ENCODE measurements around the gene DNAH6.

DNAH6 gene

GRCh38 chr2:84713441-84713840, 197.1 kb downstream of the DNAH6 start:
- H3K4me3 ChIP-seq (ENCODE audit: low read depth, low read length), result no peak overlapping the region
- no peak for DNase-seq

GRCh38 chr2:84716564-84716963, 200.3 kb downstream of the DNAH6 start:
- H3K27me3 ChIP-seq (ENCODE audit: insufficient read depth, low read depth, severe bottlenecking), result no peaks in the 10 kb centered on the region
- TF ChIP-seq, protein P1, sequence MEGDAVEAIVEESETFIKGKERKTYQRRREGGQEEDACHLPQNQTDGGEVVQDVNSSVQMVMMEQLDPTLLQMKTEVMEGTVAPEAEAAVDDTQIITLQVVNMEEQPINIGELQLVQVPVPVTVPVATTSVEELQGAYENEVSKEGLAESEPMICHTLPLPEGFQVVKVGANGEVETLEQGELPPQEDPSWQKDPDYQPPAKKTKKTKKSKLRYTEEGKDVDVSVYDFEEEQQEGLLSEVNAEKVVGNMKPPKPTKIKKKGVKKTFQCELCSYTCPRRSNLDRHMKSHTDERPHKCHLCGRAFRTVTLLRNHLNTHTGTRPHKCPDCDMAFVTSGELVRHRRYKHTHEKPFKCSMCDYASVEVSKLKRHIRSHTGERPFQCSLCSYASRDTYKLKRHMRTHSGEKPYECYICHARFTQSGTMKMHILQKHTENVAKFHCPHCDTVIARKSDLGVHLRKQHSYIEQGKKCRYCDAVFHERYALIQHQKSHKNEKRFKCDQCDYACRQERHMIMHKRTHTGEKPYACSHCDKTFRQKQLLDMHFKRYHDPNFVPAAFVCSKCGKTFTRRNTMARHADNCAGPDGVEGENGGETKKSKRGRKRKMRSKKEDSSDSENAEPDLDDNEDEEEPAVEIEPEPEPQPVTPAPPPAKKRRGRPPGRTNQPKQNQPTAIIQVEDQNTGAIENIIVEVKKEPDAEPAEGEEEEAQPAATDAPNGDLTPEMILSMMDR (IDR thresholded peaks at IDR 0.05; ENCODE audit: low read depth, low read length), result no peak
- H3K9me3 ChIP-seq (ENCODE audit: severe bottlenecking), result no peaks in the 10 kb centered on the region
- H3K4me3 ChIP-seq (ENCODE audit: low read depth, low read length), result no peak overlapping the region
- no peaks in the 10 kb centered on the region for H3K36me3 ChIP-seq
- peak; percentile 33 for DNase-seq
- H3K27ac ChIP-seq, result 0 out of 2 replicates have a peak overlapping the region, but pooled peaks have one; percentile 26

More at GRCh38 chr2:84713441-84713840, 197.1 kb downstream of the DNAH6 start:
- no peaks in the 10 kb centered on the region for H3K27me3 ChIP-seq (ENCODE audit: insufficient read depth, low read depth, severe bottlenecking)
- no peaks in the 10 kb centered on the region for H3K36me3 ChIP-seq
- TF ChIP-seq, protein P1 (IDR thresholded peaks at IDR 0.05; ENCODE audit: low read depth, low read length), result no peak
- no peaks in the 10 kb centered on the region for H3K9me3 ChIP-seq (ENCODE audit: severe bottlenecking)
- no peak overlapping the region for H3K27ac ChIP-seq

DNA sequence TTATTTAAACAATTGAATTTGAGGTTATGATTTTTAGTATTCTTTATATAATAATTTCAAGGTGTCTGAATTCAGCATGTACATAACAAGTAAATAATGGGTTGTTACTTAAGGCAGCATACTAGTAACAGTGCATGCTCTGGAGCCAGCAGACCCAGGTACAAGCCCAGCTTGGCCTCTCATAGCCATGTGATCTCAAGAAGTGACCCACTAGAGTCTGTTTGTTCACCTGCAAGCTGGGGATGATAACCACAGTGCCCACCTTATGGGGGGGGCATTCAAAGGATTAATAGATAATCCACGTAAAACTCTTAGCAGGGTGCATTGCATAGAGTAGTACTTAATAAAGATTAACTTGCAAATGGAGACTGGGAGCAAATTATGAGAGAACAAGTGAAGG, 201.0 kb downstream of the DNAH6 start:
- Histone ChIP-seq H3K4me3 (ENCODE audit: low read depth, low read length) (no peak overlapping the region), H3K9me3 (ENCODE audit: severe bottlenecking) (no peaks in the 10 kb centered on the region), H3K27ac (0 out of 2 replicates have a peak overlapping the region, but pooled peaks have one; percentile 26), H3K36me3 (no peaks in the 10 kb centered on the region), H3K27me3 (ENCODE audit: insufficient read depth, low read depth, severe bottlenecking) (no peaks in the 10 kb centered on the region)
- peak; percentile 27 for DNase-seq
- TF ChIP-seq, protein P1 (IDR thresholded peaks at IDR 0.05; ENCODE audit: low read depth, low read length), result no peak

DNA sequence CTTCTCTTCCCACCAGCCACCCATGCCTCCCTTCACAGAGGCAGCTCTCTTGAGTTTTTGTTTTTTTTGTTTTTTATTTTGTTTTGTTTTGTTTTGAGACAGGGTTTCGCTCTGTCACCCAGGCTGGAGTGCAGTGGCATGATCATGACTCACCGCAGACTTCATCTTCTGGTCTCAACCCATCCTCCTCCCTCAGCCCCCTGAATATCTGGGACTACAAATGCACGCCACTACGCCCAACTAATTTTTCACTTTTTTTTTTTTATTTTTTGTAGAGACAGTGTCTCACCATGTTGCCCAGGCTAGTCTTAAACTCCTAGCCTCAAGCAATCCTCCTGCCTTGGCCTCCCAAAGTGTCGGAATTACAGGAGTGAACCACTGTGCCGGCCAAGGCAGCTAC, 203.1 kb downstream of the DNAH6 start:
- TF ChIP-seq, protein P1 (IDR thresholded peaks at IDR 0.05; ENCODE audit: low read depth, low read length), result no peak
- H3K27me3 ChIP-seq (ENCODE audit: insufficient read depth, low read depth, severe bottlenecking), result no peaks in the 10 kb centered on the region
- DNase-seq, result no peak
- H3K9me3 ChIP-seq (ENCODE audit: severe bottlenecking), result no peaks in the 10 kb centered on the region
- no peak overlapping the region for H3K4me3 ChIP-seq (ENCODE audit: low read depth, low read length)
- peaks cover 2% of the 10 kb centered on the region; the same call in 1 of the 2 replicates for H3K36me3 ChIP-seq
- H3K27ac ChIP-seq, result no peak overlapping the region

DNA sequence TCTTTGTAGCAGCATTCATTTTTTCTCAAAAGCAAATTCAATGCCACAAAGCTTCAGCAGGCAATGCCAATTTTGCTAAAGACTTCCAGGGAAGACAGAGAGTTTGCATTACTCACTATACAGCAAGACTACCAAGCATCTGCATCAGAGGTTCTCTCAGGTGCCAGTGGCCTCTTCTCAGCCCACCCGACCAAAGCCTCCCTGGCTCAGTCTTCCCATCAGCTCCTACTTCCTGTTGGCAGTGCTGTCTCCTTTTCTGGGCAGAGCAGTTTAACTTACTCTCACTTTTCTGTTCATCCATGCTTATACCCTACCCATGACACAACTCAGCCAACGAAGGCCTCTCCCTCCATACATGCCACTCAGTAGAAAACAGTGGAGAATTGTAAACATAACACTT, 207.5 kb downstream of the DNAH6 start:
- no peak for DNase-seq
- no peaks in the 10 kb centered on the region for H3K9me3 ChIP-seq (ENCODE audit: severe bottlenecking)
- H3K4me3 ChIP-seq (ENCODE audit: low read depth, low read length), result no peak overlapping the region
- H3K36me3 ChIP-seq, result peaks cover 2% of the 10 kb centered on the region; the same call in 1 of the 2 replicates
- no peak overlapping the region for H3K27ac ChIP-seq
- H3K27me3 ChIP-seq (ENCODE audit: insufficient read depth, low read depth, severe bottlenecking), result no peaks in the 10 kb centered on the region
- TF ChIP-seq, protein P1 (IDR thresholded peaks at IDR 0.05; ENCODE audit: low read depth, low read length), result no peak

DNA sequence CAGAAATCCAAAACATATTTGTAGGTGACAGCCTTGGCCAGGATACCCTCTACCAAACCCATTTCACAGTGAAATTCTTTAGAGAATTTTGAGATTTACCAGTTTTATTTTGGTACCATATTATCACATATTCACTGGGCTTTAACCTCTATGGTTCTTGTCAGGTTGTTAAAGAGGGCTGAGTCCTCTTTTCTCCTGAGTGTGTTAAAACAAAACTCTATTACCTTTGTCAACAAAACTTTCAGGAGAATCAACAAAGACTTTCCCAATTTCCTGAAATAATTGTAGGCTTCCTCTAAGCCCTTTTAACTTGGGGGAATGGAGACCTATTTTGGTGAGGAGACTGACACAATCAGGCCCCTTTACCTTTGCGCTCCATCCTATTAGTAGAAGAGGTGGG, 209.4 kb downstream of the DNAH6 start:
- TF ChIP-seq, protein P1 (IDR thresholded peaks at IDR 0.05; ENCODE audit: low read depth, low read length), result no peak
- DNase-seq, result no peak
- H3K27ac ChIP-seq, result no peak overlapping the region

More for the DNA sequence above, 209.4 kb downstream of the DNAH6 start:
- Histone ChIP-seq H3K27me3 (ENCODE audit: insufficient read depth, low read depth, severe bottlenecking) (no peaks in the 10 kb centered on the region), H3K4me3 (ENCODE audit: low read depth, low read length) (no peak overlapping the region), H3K9me3 (ENCODE audit: severe bottlenecking) (no peaks in the 10 kb centered on the region), H3K36me3 (peaks cover 2% of the 10 kb centered on the region; the same call in 1 of the 2 replicates)

Measured in WERI-Rb-1 (cell line).